GM21717 (cell line): ENCODE results near the gene CKB.
"Not testable (repeated sequence)": the region's sequence is repeated elsewhere in the genome, so short reads cannot be mapped to it uniquely, and the experiment has no call there.

Experiments
- ATAC-seq: cut with Tn5 transposase; IDR thresholded peaks from one replicate; pipeline ENCODE4 v1.9.1; 2021; ENCODE audit warnings: mild to moderate bottlenecking, moderate library complexity; ENCODE audit not compliant: unreplicated experiment

The CKB gene

GRCh38 chr14:103514596-103515421 lies 7.8 kb downstream of the CKB start:
- ATAC-seq = no peak

- ATAC-seq = no peak
Observed at GRCh38 chr14:103512701-103513611, 9.7 kb downstream of the CKB start.

- ATAC-seq = not testable (repeated sequence)
Observed at GRCh38 chr14:103512180-103512579, 10.4 kb downstream of the CKB start.

- ATAC-seq = no peak
Observed at GRCh38 chr14:103510724-103511693, 11.6 kb downstream of the CKB start.

GRCh38 chr14:103509864-103510723 lies 12.5 kb downstream of the CKB start:
- no peak for ATAC-seq

GRCh38 chr14:103508521-103509329 lies 13.9 kb downstream of the CKB start:
- no peak for ATAC-seq

GRCh38 chr14:103507751-103508150 lies 14.9 kb downstream of the CKB start:
- ATAC-seq = no peak

GRCh38 chr14:103504991-103505565 lies 17.6 kb downstream of the CKB start:
- ATAC-seq = no peak

- no peak for ATAC-seq
Observed at GRCh38 chr14:103503296-103503695, 19.3 kb downstream of the CKB start.

GRCh38 chr14:103502877-103503276 lies 19.8 kb downstream of the CKB start:
- ATAC-seq = no peak

GRCh38 chr14:103501921-103502669 lies 20.5 kb downstream of the CKB start:
- ATAC-seq = no peak

- ATAC-seq = no peak
Observed at GRCh38 chr14:103501041-103501870, 21.4 kb downstream of the CKB start.

- ATAC-seq = no peak
Observed at GRCh38 chr14:103500148-103500990, 22.3 kb downstream of the CKB start.

- ATAC-seq = no peak
Observed at GRCh38 chr14:103499709-103500108, 22.9 kb downstream of the CKB start.

- no peak for ATAC-seq
Observed at GRCh38 chr14:103496776-103497175, 25.9 kb downstream of the CKB start.

- no peak for ATAC-seq
Observed at GRCh38 chr14:103495854-103496253, 26.8 kb downstream of the CKB start.
